Right ventricle myocardium inferior (tissue), 1 donor: ENCODE results near the gene SPOCK1. TPM values are rescaled to one million over a fixed set of nuclear protein-coding genes. Genes with fewer than 3 reads are reported as not detected.

Source experiments
- ATAC-seq: fragments of 200-7000 bp; cut with Tn5 transposase; one replicate; pipeline ENCODE4 v1.9.1; 2020; ENCODE audit warnings: mild to moderate bottlenecking, moderate library complexity
- DNase-seq: peaks from one replicate; pipeline ENCODE4 v3.0.0; 2021; ENCODE audit errors: missing footprints
- intact Hi-C: fragments of 100-400 bp; cut with DNase I; formaldehyde crosslinking; loops from one replicate; pipeline ENCODE4 v1.11.0; 2022
- total RNA-seq: library from RNA; stranded (reverse); fragmentation: NEBNext Ultra II Directional; extraction: Animal tissue kit (Norgen Biotek cat#: 25700); gene quantifications from one replicate; pipeline ENCODE4 v1.2.1, GENCODE V29; 2021
- donor health status: DM: no; HTN: yes; CAD: no; lungs with severe emphysema.

The SPOCK1 gene
- total RNA-seq, 1 donor from 2014 or later = 35.5 TPM

- no peak for ATAC-seq
- DNase-seq = no peak
- intact Hi-C loops = no loop called here
Observed at GRCh38 chr5:137318027-137318426, 181.1 kb downstream of the SPOCK1 start.

GRCh38 chr5:137316346-137316736 is 182.8 kb downstream of the SPOCK1 start:
- ATAC-seq = peak; percentile 10
- intact Hi-C loops = no loop called here
- DNase-seq = no peak

- DNase-seq (no peak), ATAC-seq (peak; percentile 62)
- intact Hi-C loops = no loop called here
Observed at GRCh38 chr5:137315534-137316345, 183.4 kb downstream of the SPOCK1 start.

- ATAC-seq (no peak), DNase-seq (no peak)
- intact Hi-C loops = no loop called here
Observed at GRCh38 chr5:137315109-137315508, 184.0 kb downstream of the SPOCK1 start.

GRCh38 chr5:137313526-137314175 is 185.5 kb downstream of the SPOCK1 start:
- DNase-seq (no peak), ATAC-seq (peak; percentile 49)
- intact Hi-C loops = no loop called here

GRCh38 chr5:137312011-137312410 is 187.1 kb downstream of the SPOCK1 start:
- DNase-seq (no peak), ATAC-seq (no peak)
- intact Hi-C loops = no loop called here

- DNase-seq (no peak), ATAC-seq (no peak)
- intact Hi-C loops = no loop called here
Observed at GRCh38 chr5:137310051-137310730, 188.9 kb downstream of the SPOCK1 start.

- intact Hi-C loops = no loop called here
- DNase-seq (no peak), ATAC-seq (no peak)
Observed at GRCh38 chr5:137309290-137309689, 189.8 kb downstream of the SPOCK1 start.

- ATAC-seq (no peak), DNase-seq (no peak)
- intact Hi-C loops = no loop called here
Observed at GRCh38 chr5:137308311-137308710, 190.8 kb downstream of the SPOCK1 start.

- ATAC-seq (no peak), DNase-seq (no peak)
- intact Hi-C loops = no loop called here
Observed at GRCh38 chr5:137306903-137307302, 192.2 kb downstream of the SPOCK1 start.

- no peak for DNase-seq
- intact Hi-C loops = no loop called here
- no peak for ATAC-seq
Observed at GRCh38 chr5:137305971-137306602, 193.0 kb downstream of the SPOCK1 start.

- ATAC-seq (peak; percentile 63), DNase-seq (no peak)
- intact Hi-C loops = no loop called here
Observed at GRCh38 chr5:137304226-137304874, 194.8 kb downstream of the SPOCK1 start.

- ATAC-seq (no peak), DNase-seq (no peak)
- intact Hi-C loops = no loop called here
Observed at GRCh38 chr5:137303509-137303908, 195.6 kb downstream of the SPOCK1 start.

GRCh38 chr5:137300411-137301240 is 198.5 kb downstream of the SPOCK1 start:
- ATAC-seq = peak; percentile 71
- DNase-seq = no peak
- intact Hi-C loops = no loop called here

GRCh38 chr5:137296213-137296781 is 202.8 kb downstream of the SPOCK1 start:
- ATAC-seq (no peak), DNase-seq (no peak)
- intact Hi-C loops = no loop called here

- DNase-seq = no peak
- intact Hi-C loops = no loop called here
- ATAC-seq = no peak
Observed at GRCh38 chr5:137294604-137295003, 204.5 kb downstream of the SPOCK1 start.

GRCh38 chr5:137292461-137293027 is 206.6 kb downstream of the SPOCK1 start:
- intact Hi-C loops = no loop called here
- no peak for ATAC-seq
- DNase-seq = no peak
